Transverse colon (tissue), 4 donors: ENCODE measurements around the gene ZBTB26.

Experiments
- POLR2A ChIP-seq: fragments of 450-650 bp; IDR thresholded peaks from one replicate; pipeline ENCODE4 v1.6.1; 2016; ENCODE audit warnings: antibody characterized with exemption, mild to moderate bottlenecking, moderate library complexity
- POLR2AphosphoS5 ChIP-seq, 3 donors: sonication (generic); formaldehyde crosslinking; IDR thresholded peaks; one replicate each; pipeline ENCODE4 v1.6.1; 2016; ENCODE audit warnings: antibody characterized with exemption in 3 of 3
- TF ChIP-seq, protein P1 (sequence below), 5 experiments: fragments of 200-600 bp in 3 of 5; fragments of 450-650 bp in 2 of 5; sonication (generic) in 3 of 5; IDR thresholded peaks; 1 replicate in 2 of 5; 2 replicates in 3 of 5; pipeline ENCODE4 v1.5.1; 2016 to 2017; ENCODE audit warnings: antibody characterized with exemption in 5 of 5, inconsistent platforms in 3 of 5, mild to moderate bottlenecking in 2 of 5, moderate library complexity in 1 of 5

GRCh38 chr9:122866079-122866478 lies 65.2 kb downstream of the ZBTB26 start:
- TF ChIP-seq POLR2AphosphoS5 (IDR thresholded peaks at IDR 0.05), result no peak
- TF ChIP-seq, protein P1, sequence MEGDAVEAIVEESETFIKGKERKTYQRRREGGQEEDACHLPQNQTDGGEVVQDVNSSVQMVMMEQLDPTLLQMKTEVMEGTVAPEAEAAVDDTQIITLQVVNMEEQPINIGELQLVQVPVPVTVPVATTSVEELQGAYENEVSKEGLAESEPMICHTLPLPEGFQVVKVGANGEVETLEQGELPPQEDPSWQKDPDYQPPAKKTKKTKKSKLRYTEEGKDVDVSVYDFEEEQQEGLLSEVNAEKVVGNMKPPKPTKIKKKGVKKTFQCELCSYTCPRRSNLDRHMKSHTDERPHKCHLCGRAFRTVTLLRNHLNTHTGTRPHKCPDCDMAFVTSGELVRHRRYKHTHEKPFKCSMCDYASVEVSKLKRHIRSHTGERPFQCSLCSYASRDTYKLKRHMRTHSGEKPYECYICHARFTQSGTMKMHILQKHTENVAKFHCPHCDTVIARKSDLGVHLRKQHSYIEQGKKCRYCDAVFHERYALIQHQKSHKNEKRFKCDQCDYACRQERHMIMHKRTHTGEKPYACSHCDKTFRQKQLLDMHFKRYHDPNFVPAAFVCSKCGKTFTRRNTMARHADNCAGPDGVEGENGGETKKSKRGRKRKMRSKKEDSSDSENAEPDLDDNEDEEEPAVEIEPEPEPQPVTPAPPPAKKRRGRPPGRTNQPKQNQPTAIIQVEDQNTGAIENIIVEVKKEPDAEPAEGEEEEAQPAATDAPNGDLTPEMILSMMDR (IDR thresholded peaks at IDR 0.05), result no peak
- no peak for TF ChIP-seq POLR2A
